ENCODE measurements around the gene TMEM183A.

GRCh38 chr1:203040513-203041275 lies 33.5 kb downstream of the TMEM183A start:
- TF ChIP-seq POLR2A (IDR thresholded peaks at IDR 0.05; ENCODE audit: low read depth, low read length) (no peak), CTCF (conservative IDR thresholded peaks at IDR 0.05; ENCODE audit: low read depth, low read length) (no peak), BHLHE40 (IDR thresholded peaks at IDR 0.05; ENCODE audit: low read depth, low read length) (no peak), RAD21 (IDR thresholded peaks at IDR 0.05; ENCODE audit: low read length) (no peak), ELK1 (IDR thresholded peaks at IDR 0.05; ENCODE audit: borderline replicate concordance, low read depth, low read length) (no peak), MAFK (IDR thresholded peaks at IDR 0.05; ENCODE audit: low read depth, low read length) (no peak), MXI1 (IDR thresholded peaks at IDR 0.05; ENCODE audit: borderline replicate concordance, low read depth, low read length) (no peak), CEBPB (IDR thresholded peaks at IDR 0.05; ENCODE audit: low read depth, low read length) (no peak)
